ENCODE measurements around the gene PLA2G12A. TPM values are rescaled to one million over a fixed set of nuclear protein-coding genes. Genes with fewer than 3 reads are reported as not detected.
A peak's percentile ranks its signal among the peaks of the same experiment; 100 is the strongest.
"Not testable (repeated sequence)": the region's sequence is repeated elsewhere in the genome, so short reads cannot be mapped to it uniquely, and the experiment has no call there.

PLA2G12A gene
- total RNA-seq, 1 donor from 2014 or later = 24.5 TPM

- FAIRE-seq = no peak
- DNase-seq (ENCODE audit: low spot score in 2 of 2) = no peak
These were observed 45.1 kb downstream of the PLA2G12A start for GRCh38 chr4:109684727-109685126.

- DNase-seq (ENCODE audit: low spot score in 2 of 2) (no peak), FAIRE-seq (no peak)
These were observed 46.1 kb downstream of the PLA2G12A start for GRCh38 chr4:109683621-109684253.

GRCh38 chr4:109682875-109683274 lies 47.0 kb downstream of the PLA2G12A start:
- DNase-seq (ENCODE audit: low spot score in 2 of 2) (no peak), FAIRE-seq (no peak)

GRCh38 chr4:109678925-109679324 lies 50.9 kb downstream of the PLA2G12A start:
- not testable (repeated sequence) for DNase-seq (ENCODE audit: low spot score in 2 of 2); FAIRE-seq

GRCh38 chr4:109678472-109678871 lies 51.4 kb downstream of the PLA2G12A start:
- not testable (repeated sequence) for DNase-seq (ENCODE audit: low spot score in 2 of 2); FAIRE-seq

GRCh38 chr4:109676886-109677285 lies 53.0 kb downstream of the PLA2G12A start:
- DNase-seq (ENCODE audit: low spot score in 2 of 2) (no peak), FAIRE-seq (no peak)

GRCh38 chr4:109675843-109676242 lies 54.0 kb downstream of the PLA2G12A start:
- FAIRE-seq (no peak), DNase-seq (ENCODE audit: low spot score in 2 of 2) (no peak)

- no peak for DNase-seq (ENCODE audit: low spot score in 2 of 2)
- no peak for FAIRE-seq
These were observed 54.7 kb downstream of the PLA2G12A start for GRCh38 chr4:109675181-109675580.

GRCh38 chr4:109673303-109673702 lies 56.6 kb downstream of the PLA2G12A start:
- FAIRE-seq = no peak
- DNase-seq (ENCODE audit: low spot score in 2 of 2) = no peak

- DNase-seq (ENCODE audit: low spot score in 2 of 2) = no peak
- no peak for FAIRE-seq
These were observed 57.5 kb downstream of the PLA2G12A start for GRCh38 chr4:109672169-109672930.

- DNase-seq (ENCODE audit: low spot score in 2 of 2) = no peak
- no peak for FAIRE-seq
These were observed 58.5 kb downstream of the PLA2G12A start for GRCh38 chr4:109671350-109671749.

- DNase-seq (ENCODE audit: low spot score in 2 of 2) (no peak), FAIRE-seq (no peak)
These were observed 63.9 kb downstream of the PLA2G12A start for GRCh38 chr4:109665783-109666485.

- FAIRE-seq (no peak), DNase-seq (ENCODE audit: low spot score in 2 of 2) (peak in 1 of 2 donors; percentile 8)
These were observed 67.1 kb downstream of the PLA2G12A start for GRCh38 chr4:109662771-109663170.

- DNase-seq (ENCODE audit: low spot score in 2 of 2) (no peak), FAIRE-seq (no peak)
These were observed 67.8 kb downstream of the PLA2G12A start for GRCh38 chr4:109662116-109662515.

Small RNA genes within 50 kb of the gene (small RNA-seq; reads per million reads assigned to genes)
- gene HIGD1AP14 = 0.10 reads per million

Other genes with a start within 250 kb of the PLA2G12A start
- 31.8 TPM for gene MCUB, start 169.8 kb downstream of the PLA2G12A start, total RNA-seq
- 22.4 TPM for gene CASP6, start 26.6 kb downstream of the PLA2G12A start, total RNA-seq
- 4.5 TPM for gene CFI, start 71.9 kb upstream of the PLA2G12A start, total RNA-seq
- gene GAR1, start 85.7 kb upstream of the PLA2G12A start, total RNA-seq = 3.7 TPM
- gene RRH, start 97.9 kb upstream of the PLA2G12A start, total RNA-seq = 0.41 TPM
- gene LRIT3, start 118.0 kb upstream of the PLA2G12A start, total RNA-seq = not detected
- under 0.01 TPM for gene EGF, start 182.8 kb upstream of the PLA2G12A start, total RNA-seq

Measured in frontal cortex (tissue), 4 donors.